ENCODE measurements around the gene B4GALT4.
"Not testable (repeated sequence)": the region's sequence is repeated elsewhere in the genome, so short reads cannot be mapped to it uniquely, and the experiment has no call there.

Gene B4GALT4

GRCh38 chr3:119240591-119241434 lies at the start of gene B4GALT4:
TSS of gene B4GALT4 (minus strand) at chr3:119240878. CDS start at chr3:119230099, 10,779 bp downstream.
- peak; percentile 87 for DNase-seq

DNA sequence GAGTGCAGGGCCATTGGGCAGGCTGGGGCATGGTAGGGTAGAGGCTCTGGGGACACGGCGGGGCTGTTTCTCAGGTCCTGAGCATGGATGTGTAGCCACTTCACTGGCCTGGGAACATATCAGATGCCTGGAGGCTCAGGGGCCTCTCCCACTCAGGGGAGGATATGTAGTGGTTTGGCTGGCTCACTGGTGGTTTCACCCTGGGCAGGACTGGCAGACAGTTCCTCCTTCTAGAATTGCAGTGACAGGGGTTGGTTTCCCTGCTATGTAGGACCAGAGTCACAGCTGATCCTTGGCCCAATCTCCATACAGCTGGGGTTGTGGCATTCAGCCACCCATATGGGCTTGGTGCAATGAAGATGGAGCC lies 48.7 kb upstream of the B4GALT4 start:
- DNase-seq = no peak

GRCh38 chr3:119288669-119289403 lies 48.2 kb upstream of the B4GALT4 start:
- no peak for DNase-seq

DNA sequence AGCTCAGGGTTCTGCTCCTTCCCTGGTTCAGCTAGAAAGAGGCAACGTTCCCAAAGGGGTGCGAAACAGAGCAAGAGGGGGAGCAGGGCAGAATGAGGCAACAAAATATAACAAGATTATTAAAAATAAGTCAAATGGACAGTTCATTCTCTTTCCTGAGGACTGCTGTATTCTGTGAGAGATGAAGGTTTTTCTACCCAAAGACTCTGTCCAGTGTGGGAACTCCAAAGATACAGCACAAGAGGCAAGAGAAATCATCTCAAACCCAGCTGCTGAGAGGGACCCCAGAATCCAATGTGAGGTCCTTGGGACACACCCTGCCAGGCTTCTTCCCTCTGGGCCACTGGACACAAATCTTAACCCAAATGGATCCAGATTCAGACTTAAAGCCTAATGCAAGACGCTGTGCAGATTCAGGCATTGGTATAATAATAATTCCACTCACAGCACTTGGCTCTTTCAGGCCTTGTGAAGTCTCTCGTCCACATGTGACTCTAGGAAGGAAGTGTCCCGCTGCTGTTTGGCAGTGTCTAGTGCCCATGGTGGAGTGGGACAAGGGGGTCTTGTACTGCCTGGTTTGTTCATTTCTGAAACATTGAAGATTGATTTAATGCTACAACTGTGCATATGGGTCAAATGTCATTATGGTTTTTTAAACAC lies 39.0 kb upstream of the B4GALT4 start:
- no peak for DNase-seq

DNA sequence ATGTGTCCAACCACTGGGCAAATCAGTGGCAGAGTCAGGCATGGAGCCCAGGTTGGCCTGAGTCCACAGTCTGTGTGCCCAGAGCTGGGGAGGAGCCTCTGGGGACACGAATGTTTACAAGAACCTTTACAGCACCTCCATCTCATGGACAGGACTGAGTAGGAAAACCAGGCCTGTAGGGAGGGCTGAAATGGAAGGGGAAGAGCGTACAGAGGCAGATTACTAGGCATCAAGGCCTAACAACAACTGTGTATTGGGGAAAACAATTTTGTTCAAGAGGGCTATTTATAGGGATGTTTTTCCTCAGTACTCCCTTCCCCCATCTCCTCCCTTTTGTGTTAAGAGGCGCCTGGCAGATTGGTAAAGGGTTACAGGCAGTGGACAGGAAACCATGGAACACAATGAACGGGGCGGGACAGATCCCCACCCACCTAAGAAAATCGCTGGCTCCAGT lies 38.5 kb upstream of the B4GALT4 start:
- peak; percentile 81 for DNase-seq

- no peak for DNase-seq
Measured at GRCh38 chr3:119276680-119277079, 36.0 kb upstream of the B4GALT4 start.

GRCh38 chr3:119270212-119270611 lies 29.5 kb upstream of the B4GALT4 start:
- not testable (repeated sequence) for DNase-seq

GRCh38 chr3:119261055-119261454 lies 20.4 kb upstream of the B4GALT4 start:
- no peak for DNase-seq

- DNase-seq = no peak
Measured at GRCh38 chr3:119259821-119260220, 19.1 kb upstream of the B4GALT4 start.

GRCh38 chr3:119258915-119259314 lies 18.2 kb upstream of the B4GALT4 start:
- DNase-seq = no peak

- DNase-seq = peak; percentile 26
Measured at GRCh38 chr3:119257654-119258410, 17.2 kb upstream of the B4GALT4 start.

GRCh38 chr3:119257111-119257510 lies 16.4 kb upstream of the B4GALT4 start:
- no peak for DNase-seq

GRCh38 chr3:119255214-119255613 lies 14.5 kb upstream of the B4GALT4 start:
- no peak for DNase-seq

DNA sequence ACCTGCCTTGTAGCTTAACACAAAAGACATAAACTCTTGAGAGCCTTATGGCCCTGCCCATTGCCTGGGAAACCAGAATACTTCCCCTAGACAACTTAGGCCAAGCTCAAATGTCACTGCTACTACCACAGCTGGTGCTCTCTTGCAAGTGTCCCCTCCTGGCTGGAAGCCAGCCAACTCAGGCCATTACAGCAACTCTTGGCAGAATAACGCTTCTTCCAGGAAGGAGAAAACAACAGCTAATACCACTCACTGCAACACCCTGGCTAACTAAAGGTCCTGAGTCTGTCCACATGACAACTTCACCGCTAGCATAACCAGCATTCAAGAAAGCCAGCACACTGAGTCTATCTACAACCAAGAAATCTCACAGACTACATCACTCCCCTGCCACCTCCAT lies 5.1 kb upstream of the B4GALT4 start:
- peak; percentile 76 for DNase-seq

DNA sequence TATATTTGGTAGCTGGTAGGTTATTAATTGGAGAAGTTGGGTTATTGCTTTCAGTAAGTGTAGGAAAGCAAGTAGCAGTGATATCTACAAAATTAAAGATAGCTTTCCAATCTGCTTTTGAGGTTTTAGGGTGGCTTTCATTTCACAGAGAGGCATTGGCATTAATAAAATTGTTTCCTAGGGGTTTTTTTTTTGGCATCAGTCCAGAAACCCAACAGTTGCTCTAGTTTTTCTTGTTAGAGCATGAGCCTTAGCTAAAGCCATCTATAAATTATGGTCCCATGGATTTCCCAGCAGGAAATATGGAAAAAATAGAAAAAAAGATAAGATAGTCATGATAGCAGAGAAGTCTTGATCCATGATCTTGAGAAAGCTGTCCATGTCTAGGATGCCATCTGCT lies 3.0 kb upstream of the B4GALT4 start:
- DNase-seq = no peak

- DNase-seq = not testable (repeated sequence)
Measured at GRCh38 chr3:119243058-119243529, 2.4 kb upstream of the B4GALT4 start.

- not testable (repeated sequence) for DNase-seq
Measured at GRCh38 chr3:119242387-119243057, 1.8 kb upstream of the B4GALT4 start.

DNA sequence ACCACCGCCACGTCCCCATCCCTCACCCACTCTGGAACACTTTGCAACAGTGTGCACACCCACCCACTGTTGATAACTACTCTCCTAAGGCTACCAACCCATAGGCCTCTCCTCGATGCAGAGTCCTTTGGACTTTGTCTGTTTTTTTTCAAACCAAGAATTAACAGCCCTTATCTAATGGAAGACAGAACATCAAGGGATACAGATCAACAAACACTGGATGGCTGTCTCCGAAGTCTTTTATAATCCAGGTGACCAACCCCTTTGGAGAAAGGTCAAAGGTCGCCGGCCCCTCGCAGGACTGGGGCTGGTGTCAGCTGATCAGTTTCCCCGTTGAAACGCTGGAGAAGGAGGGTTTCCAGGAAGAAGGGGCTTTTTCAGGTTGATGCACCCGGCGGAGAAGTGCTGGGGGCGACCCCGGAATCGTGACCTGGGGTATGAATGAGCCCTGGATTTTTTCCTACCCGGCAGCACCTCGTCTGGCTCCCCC lies 532 bp downstream of the B4GALT4 start:
- DNase-seq = no peak

DNA sequence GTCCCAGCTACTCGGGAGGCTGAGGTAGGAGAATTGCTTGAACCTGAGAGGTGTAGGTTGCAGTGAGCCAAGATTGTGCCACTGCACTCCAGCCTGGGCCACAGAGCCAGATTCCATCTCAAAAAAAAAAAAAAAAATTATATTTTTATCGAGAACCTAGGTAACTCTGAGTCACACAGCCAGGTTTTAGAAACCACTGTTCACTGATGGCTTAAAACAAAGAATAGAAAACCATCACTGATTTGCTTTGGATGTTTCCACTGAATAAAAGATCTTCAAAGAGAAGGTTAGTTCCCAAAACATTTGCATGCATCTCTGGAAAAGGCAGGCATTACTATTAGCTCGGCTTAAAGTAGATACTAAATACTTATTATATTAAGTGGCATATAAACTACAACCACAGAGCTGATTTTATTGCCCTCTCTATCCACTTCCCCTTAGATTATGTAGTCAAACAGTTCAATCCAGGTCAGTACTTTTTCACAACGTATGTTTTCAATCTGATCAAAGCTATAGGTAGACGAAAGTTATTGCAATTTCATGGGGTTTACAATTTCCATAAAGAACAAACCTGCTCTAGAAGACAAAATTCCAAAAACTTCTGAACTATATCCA lies 1.4 kb downstream of the B4GALT4 start:
- no peak for DNase-seq

DNA sequence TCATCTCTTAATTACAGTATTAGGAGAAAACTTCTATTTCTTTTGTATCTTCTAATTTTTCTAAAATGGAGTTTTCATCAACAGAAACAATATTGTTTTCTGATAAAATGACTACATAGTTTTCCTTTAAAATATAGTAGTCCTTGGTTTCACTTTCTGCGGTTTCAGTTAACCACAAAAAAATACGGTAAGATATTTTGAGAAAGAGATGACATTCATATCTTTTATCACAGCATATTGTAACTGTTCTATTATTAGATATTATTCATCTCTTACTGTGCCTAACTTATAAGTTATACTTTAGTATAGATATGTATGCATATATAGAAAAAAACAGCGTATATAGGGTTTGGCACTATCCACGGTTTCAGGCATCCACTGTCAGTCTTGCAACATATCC lies 2.3 kb downstream of the B4GALT4 start:
- DNase-seq = no peak

DNA sequence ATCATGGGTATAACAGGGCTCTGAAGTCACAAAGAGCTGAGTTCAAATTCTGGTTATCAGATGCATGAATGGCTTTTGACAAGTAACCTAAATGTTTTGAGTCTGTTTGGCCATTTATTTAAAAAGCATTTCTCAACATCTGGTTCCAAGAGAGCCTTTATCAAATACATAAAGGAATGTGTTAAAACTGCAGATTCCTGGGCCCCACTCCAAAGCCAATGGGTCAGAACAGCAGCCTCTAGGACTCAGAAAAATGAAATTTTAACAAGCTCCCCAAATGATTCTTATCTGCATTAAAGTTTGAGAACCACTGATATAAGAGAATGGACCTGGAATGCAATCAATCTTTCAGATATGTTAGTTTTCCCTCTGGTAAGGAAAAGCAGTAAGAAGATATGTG lies 3.4 kb downstream of the B4GALT4 start:
- no peak for DNase-seq

Data from NCI-H2029 (cell line).